Small intestine (tissue), 7 donors: ENCODE data around the gene LZTS2. TPM values are rescaled to one million over a fixed set of nuclear protein-coding genes. Genes with fewer than 3 reads are reported as not detected.
A peak's percentile ranks its signal among the peaks of the same experiment; 100 is the strongest.
"Not testable (repeated sequence)": the region's sequence is repeated elsewhere in the genome, so short reads cannot be mapped to it uniquely, and the experiment has no call there.

ENCODE experiments used
- DNase-seq, 2 donors: peaks; one replicate each; pipeline versions ENCODE4 v3.0.0 to v3.0.0-alpha.2; 2013
- FAIRE-seq: peaks from 2 replicates; lab custom pipeline; 2012; peaks lifted over from hg19 to GRCh38; lab: Jason Lieb, UNC
- H3K27ac ChIP-seq, 3 donors: one replicate each; pipeline ENCODE4 v1.5.1; 2013; ENCODE audit warnings: low read length in 2 of 3, mild to moderate bottlenecking in 2 of 3, control low read depth in 1 of 3, inconsistent platforms in 1 of 3, low read depth in 1 of 3, moderate library complexity in 1 of 3
- H3K27me3 ChIP-seq, 3 donors: one replicate each; pipeline ENCODE4 v1.6.1; 2013; ENCODE audit warnings: low read length in 3 of 3, inconsistent platforms in 1 of 3; ENCODE audit not compliant: control insufficient read depth in 3 of 3, insufficient read depth in 3 of 3
- H3K36me3 ChIP-seq, 3 donors: one replicate each; pipeline ENCODE4 v1.6.1; 2013; ENCODE audit warnings: low read length in 3 of 3, inconsistent platforms in 1 of 3, low read depth in 1 of 3, mild to moderate bottlenecking in 1 of 3, moderate library complexity in 1 of 3; ENCODE audit not compliant: control insufficient read depth in 3 of 3, insufficient read depth in 2 of 3
- H3K4me1 ChIP-seq, 3 donors: one replicate each; pipeline ENCODE4 v1.6.1; 2013; ENCODE audit warnings: low read length in 2 of 3, inconsistent platforms in 1 of 3, low read depth in 1 of 3, mild to moderate bottlenecking in 1 of 3, moderate library complexity in 1 of 3; ENCODE audit not compliant: control insufficient read depth in 3 of 3, insufficient read depth in 2 of 3
- H3K4me3 ChIP-seq, 3 donors: one replicate each; pipeline ENCODE4 v1.5.1; 2013; ENCODE audit warnings: low read length in 3 of 3, control low read depth in 1 of 3, inconsistent platforms in 1 of 3, low read depth in 1 of 3, mild to moderate bottlenecking in 1 of 3, moderate library complexity in 1 of 3
- H3K9me3 ChIP-seq, 2 donors: one replicate each; pipeline ENCODE4 v1.6.1; 2013; ENCODE audit warnings: low read depth in 1 of 2, low read length in 1 of 2; ENCODE audit not compliant: control insufficient read depth in 2 of 2, insufficient read depth in 1 of 2
- WGBS, 3 donors: extraction: QIAGEN DNeasy Blood & Tissue Kit; methylation state at CpG; one replicate each; pipeline ENCODE4 v1.1.7; 2013; 5-methylcytosine and 5-hydroxymethylcytosine counted together
- polyA plus RNA-seq, 4 donors: library from polyadenylated mRNA; stranded (reverse) in 3 of 4; unstranded in 1 of 4; fragments of 200-250 nt in 3 of 4; fragments of 120-200 nt in 1 of 4; gene quantifications; one replicate each; pipeline versions ENCODE4 v1.2.1 to v1.2.3, GENCODE V29; 2013
- donor health status: healthy with polysubstance abuse.
- donor health status: control.
- donor health status: control.
- donor health status: Bipolar disorder and iron deficiency.
- donor health status: healthy.

LZTS2 gene
- polyA plus RNA-seq, 4 donors, result 13.6 to 59.6 (median 29.0) TPM

DNA sequence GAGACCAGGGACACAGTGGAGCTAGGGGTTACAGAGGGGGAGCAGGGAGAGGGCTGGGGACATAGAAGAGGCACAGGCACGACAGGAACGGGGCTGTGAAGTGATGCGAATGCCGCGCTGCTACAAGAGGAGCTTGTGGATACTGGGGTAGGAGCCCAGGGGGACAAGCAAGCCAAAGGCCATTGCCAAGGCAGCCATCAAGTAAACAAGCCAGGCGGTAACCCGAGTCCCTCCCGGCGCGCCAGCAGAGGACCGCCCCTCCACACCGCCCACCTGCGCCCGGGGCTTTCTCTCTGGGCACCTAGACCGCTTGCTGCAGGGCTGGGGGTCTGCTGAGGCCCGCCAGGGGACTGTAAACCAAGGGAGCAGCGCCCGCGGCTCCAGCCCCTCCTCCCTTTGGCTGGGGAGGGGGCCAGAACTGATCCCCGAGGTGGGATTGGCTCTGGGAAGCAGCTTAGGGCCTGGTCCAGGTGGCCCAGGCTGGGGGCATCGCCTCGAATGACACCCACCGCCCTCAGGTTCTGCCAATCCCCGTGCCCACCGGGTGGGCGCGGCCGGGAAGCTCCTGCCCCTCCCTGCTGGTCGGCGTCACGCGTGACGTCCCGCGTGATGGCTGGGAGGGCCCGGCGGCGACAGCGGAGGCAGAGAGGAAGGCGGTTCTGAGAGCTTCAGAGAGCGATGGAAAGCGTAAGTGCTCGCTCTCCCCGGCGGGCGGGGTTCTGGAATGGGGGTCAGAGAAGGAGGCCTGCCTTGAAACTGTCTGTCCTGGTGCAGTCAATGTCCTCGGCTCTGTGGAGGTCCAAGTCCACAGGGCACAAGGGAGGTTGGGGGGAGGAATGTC lies 32.4 kb downstream of the LZTS2 start:
- 0 to 1% (median 0%) methylated on average over 35 to 47 of the region's 47 CpGs for WGBS, 3 donors
- Histone ChIP-seq H3K9me3 (no peaks in the 10 kb centered on the region), H3K4me3 (peak overlapping the region; percentile 50 to 94 (median 93)), H3K27me3 (no peaks in the 10 kb centered on the region), H3K36me3 (peaks cover 0 to 47% (median 13%) of the 10 kb centered on the region in 3 donors), H3K27ac (peak overlapping the region; percentile 96 to 100 (median 100)), H3K4me1 (peaks cover 0 to 60% (median 5%) of the 10 kb centered on the region in 3 donors)
- FAIRE-seq (no peak), DNase-seq (peak; percentile 95)

GRCh38 chr10:101032637-101033224 lies 33.1 kb downstream of the LZTS2 start:
- no peaks in the 10 kb centered on the region for H3K27me3 ChIP-seq
- DNase-seq (no peak), FAIRE-seq (no peak)
- H3K4me3 ChIP-seq, result peak overlapping the region; percentile 50 to 94 (median 93)
- WGBS, 3 donors, result 8 to 10% (median 8%) methylated on average over 6 of the region's 6 CpGs
- peak overlapping the region; percentile 96 to 100 (median 100) for H3K27ac ChIP-seq
- H3K4me1 ChIP-seq, result peaks cover 0 to 62% (median 5%) of the 10 kb centered on the region in 3 donors
- H3K9me3 ChIP-seq, result no peaks in the 10 kb centered on the region
- peaks cover 4 to 50% (median 17%) of the 10 kb centered on the region in 3 donors for H3K36me3 ChIP-seq

- peak overlapping the region; percentile 96 to 100 (median 100) for H3K27ac ChIP-seq
- 45 to 56% (median 49%) methylated on average over 3 of the region's 3 CpGs for WGBS, 3 donors
- H3K27me3 ChIP-seq, result no peaks in the 10 kb centered on the region
- FAIRE-seq, result no peak
- peak overlapping the region in 2 of 3 donors; percentile 93 to 94 for H3K4me3 ChIP-seq
- H3K36me3 ChIP-seq, result peaks cover 4 to 51% (median 20%) of the 10 kb centered on the region in 3 donors
- DNase-seq, result peak; percentile 55 to 70
- peaks cover 0 to 62% (median 5%) of the 10 kb centered on the region in 3 donors for H3K4me1 ChIP-seq
- H3K9me3 ChIP-seq, result no peaks in the 10 kb centered on the region
These were observed 33.7 kb downstream of the LZTS2 start for GRCh38 chr10:101033276-101033675.

DNA sequence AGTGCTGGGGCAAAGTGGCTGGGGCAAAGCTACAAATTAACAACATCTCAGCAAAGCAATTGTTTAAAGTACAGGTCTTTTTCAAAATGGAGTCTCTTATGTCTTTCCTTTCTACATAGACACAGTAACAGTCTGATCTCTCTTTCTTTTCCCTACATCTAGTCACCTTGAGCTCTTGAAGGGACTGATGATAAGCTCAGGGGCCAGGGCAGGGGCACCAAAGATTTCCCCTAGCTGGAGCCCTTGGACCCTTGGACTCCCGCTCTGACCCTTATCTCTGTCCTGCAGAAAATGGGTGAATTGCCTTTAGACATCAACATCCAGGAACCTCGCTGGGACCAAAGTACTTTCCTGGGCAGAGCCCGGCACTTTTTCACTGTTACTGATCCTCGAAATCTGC lies 34.8 kb downstream of the LZTS2 start:
- peak; percentile 92 for DNase-seq
- not testable (repeated sequence) for H3K27me3 ChIP-seq, H3K9me3 ChIP-seq, FAIRE-seq
- Histone ChIP-seq H3K36me3 (peaks cover 4 to 56% (median 28%) of the 10 kb centered on the region in 3 donors), H3K4me1 (peaks cover 0 to 53% (median 5%) of the 10 kb centered on the region in 3 donors), H3K4me3 (peak overlapping the region in 1 of 3 donors; percentile 17), H3K27ac (peak overlapping the region in 2 of 3 donors; percentile 35 to 100)
- WGBS, 3 donors, result 27 to 67% (median 36%) methylated on average over 4 of the region's 4 CpGs

- FAIRE-seq, result no peak
- H3K36me3 ChIP-seq, result peaks cover 4 to 62% (median 33%) of the 10 kb centered on the region in 3 donors
- H3K27ac ChIP-seq, result peak overlapping the region in 2 of 3 donors; percentile 0 to 78
- H3K4me3 ChIP-seq, result peak overlapping the region in 1 of 3 donors; percentile 17
- no peaks in the 10 kb centered on the region for H3K9me3 ChIP-seq
- H3K27me3 ChIP-seq, result no peaks in the 10 kb centered on the region
- peaks cover 0 to 48% (median 5%) of the 10 kb centered on the region in 3 donors for H3K4me1 ChIP-seq
- no peak for DNase-seq
- WGBS, 3 donors, result 86 to 88% (median 87%) methylated on average over 7 of the region's 7 CpGs
These were observed 35.7 kb downstream of the LZTS2 start for GRCh38 chr10:101035314-101035713.

- no peak for DNase-seq
- Histone ChIP-seq H3K27me3 (no peaks in the 10 kb centered on the region), H3K4me3 (no peak overlapping the region), H3K36me3 (peaks cover 4 to 69% (median 33%) of the 10 kb centered on the region in 3 donors), H3K27ac (peak overlapping the region in 2 of 3 donors; percentile 24 to 78), H3K9me3 (no peaks in the 10 kb centered on the region), H3K4me1 (peaks cover 0 to 52% (median 5%) of the 10 kb centered on the region in 3 donors)
- 76 to 83% (median 76%) methylated on average over 10 of the region's 10 CpGs for WGBS, 3 donors
- FAIRE-seq, result no peak
These were observed 36.5 kb downstream of the LZTS2 start for GRCh38 chr10:101035916-101036702.

DNA sequence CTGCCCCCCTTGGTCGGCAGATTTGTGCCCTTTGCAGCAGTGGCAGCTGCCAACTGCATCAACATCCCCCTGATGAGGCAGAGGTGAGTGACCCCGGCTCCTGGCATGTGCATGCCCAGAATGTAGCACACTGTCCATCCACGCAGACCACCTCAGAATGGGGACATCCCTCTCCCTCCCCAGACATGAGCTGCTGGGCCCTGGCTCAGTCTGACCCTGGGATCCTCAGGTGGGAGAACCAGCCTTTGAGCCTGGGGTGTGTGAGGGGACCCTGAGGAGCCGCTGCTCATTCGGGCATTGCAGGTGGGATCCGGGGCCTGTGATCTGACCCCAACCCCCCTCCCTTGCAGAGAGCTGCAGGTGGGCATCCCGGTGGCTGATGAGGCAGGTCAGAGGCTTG lies 37.1 kb downstream of the LZTS2 start:
- peaks cover 4 to 73% (median 33%) of the 10 kb centered on the region in 3 donors for H3K36me3 ChIP-seq
- WGBS, 3 donors, result 56 to 72% (median 59%) methylated on average over 7 of the region's 7 CpGs
- H3K27ac ChIP-seq, result peak overlapping the region in 2 of 3 donors; percentile 24 to 78
- H3K4me1 ChIP-seq, result peaks cover 0 to 58% (median 5%) of the 10 kb centered on the region in 3 donors
- no peaks in the 10 kb centered on the region for H3K9me3 ChIP-seq
- FAIRE-seq (no peak), DNase-seq (no peak)
- H3K27me3 ChIP-seq, result no peaks in the 10 kb centered on the region
- no peak overlapping the region for H3K4me3 ChIP-seq
